HuH-7.5 (cell line): ENCODE results near the gene AKNA.

Experiments
- DNase-seq: peaks from one replicate; pipeline ENCODE4 v3.0.0; 2011; ENCODE audit warnings: low spot score

Gene AKNA

GRCh38 chr9:114374936-114375335 is 12.8 kb downstream of the AKNA start:
- no peak for DNase-seq

DNA sequence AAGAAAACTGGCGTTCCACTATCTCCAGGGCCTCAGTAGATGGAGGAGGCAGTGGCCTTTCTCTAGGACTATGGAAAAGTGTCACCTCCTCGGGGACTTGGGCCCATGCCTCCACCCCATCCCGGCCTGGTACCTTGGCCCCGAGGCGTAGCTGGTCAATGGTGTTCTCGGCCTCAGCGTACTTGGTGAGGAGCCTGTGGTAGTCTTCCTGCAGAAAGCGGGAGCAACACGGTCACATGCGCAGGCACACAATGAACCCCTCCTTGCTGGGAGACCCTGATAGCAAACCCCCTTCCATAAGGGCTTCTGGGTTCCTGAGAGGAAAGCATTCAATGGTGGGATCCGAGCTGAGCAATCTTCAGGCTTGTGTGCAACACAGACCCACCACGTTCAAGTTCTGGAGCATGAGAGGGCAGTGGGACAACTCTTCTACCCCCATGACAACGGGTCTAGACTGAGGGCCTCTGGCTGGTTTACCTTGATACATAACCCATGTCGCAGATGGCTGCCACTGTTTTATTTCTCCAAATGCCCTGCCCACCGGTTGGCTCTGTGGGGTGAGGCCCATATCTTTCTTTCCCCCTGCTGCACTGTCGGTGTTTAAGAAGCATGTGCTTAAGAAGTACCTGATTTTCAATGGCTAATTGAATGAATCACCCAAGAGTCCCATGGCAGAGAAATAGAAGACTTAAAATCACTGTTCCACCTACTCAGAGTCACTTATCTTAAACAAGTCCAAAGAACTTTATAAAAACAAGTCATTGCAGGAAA is 13.6 kb downstream of the AKNA start:
- no peak for DNase-seq

- no peak for DNase-seq
Measured at GRCh38 chr9:114372921-114373448, 14.8 kb downstream of the AKNA start.

- DNase-seq, result no peak
Measured at GRCh38 chr9:114371973-114372917, 15.5 kb downstream of the AKNA start.

DNA sequence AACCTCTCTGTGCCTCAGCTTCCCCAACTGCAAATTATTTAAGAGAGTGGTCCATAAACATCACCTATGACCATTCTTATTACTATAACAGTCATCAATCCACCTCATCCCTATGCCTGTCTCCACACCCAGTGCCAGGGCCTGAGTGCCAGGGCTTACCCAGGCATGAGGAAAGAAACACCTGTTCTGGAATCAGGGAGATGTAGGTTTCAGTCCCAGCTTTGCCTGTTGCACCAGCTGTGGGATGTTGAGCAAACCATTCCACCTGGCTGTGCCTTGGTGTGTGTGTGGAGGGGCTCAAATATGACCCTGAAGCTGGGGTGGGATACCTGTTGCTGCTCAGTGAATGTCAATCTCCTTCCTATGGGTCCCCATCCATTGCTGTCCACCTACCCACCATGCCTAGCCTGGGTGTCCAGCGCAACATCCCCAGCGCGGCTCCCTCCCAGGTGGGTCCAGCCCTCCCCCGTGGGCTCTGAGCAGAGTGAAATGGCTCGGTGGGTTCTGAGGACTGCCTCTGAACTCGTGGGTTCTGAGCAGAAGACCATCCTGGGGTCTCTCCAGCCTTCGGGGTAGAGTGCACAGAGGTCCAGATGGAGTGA is 16.3 kb downstream of the AKNA start:
- no peak for DNase-seq

GRCh38 chr9:114370968-114371320 is 16.8 kb downstream of the AKNA start:
- DNase-seq, result no peak

DNA sequence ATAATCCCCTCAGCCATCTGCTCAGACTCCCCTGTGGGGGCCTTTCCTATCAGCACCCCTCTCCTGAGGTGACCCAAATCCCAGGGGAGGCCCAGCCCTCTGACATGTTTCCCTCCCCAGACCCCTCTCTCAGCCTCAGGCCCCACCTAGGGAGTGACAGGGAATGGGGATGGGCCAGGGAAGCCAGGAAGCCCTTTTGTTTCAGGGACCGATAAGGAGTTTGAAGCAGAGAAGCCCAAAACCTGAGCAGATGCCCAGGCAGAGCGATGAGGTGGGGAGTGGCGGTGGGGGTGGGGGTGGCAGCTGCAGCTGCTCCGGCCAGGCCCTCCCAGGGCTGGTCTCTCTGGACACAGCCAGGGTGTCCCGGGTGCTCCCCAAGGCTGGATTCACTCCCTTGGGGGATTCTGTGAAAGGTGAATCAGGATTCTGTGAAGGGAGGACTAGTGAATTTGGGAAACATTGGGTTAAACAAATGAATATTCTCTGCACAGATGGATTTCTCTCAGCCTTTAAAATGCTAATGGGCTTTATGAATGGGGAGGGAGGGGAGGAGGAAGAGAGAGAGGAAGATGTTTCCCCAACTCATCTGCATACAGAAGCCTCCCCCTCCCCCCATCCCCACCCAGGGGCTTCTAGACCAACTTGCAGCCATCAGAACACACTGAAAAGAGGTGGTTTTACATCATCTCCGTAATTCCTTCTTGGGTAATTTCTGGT is 17.4 kb downstream of the AKNA start:
- no peak for DNase-seq

GRCh38 chr9:114369216-114370130 is 18.3 kb downstream of the AKNA start:
- no peak for DNase-seq

DNA sequence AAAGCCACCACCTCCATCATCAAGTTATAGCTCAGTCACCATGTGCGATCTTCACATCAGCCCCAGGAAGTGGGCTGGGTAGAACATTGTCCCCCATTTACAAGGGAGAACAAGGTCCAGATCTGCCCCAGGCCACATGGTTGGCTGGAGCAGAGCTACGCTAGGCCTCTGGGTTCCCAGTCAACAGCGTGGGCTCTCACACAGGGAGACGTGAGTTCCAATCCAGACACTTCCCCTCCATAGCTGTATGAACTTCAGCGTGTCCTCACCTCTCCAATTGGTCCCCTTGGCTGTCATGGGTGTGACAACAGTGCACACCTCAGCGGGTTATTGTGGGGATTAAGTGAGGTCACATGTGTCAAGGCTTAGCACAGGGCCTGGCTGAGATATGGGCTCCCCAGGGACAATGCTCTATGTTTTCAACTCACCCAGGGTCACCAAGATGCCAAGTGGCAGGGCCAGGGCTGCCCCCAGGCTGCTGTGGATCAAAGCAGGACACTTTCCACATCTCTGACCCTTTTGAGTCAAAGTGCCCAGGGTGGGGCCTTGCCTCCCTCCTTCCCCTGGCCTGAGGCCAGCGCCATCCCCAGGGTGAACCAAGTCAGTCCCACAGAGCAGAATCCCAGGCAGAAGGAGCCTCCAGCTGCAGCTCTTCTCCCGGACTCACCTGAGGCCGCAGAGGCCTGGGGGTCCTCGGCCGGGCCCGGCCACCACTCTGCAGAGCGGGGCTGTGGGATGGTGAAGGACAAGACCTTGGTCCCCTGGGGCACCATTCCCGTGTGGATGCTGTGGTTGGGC is 19.8 kb downstream of the AKNA start:
- no peak for DNase-seq

- DNase-seq, result no peak
Measured at GRCh38 chr9:114367366-114367765, 20.4 kb downstream of the AKNA start.

DNA sequence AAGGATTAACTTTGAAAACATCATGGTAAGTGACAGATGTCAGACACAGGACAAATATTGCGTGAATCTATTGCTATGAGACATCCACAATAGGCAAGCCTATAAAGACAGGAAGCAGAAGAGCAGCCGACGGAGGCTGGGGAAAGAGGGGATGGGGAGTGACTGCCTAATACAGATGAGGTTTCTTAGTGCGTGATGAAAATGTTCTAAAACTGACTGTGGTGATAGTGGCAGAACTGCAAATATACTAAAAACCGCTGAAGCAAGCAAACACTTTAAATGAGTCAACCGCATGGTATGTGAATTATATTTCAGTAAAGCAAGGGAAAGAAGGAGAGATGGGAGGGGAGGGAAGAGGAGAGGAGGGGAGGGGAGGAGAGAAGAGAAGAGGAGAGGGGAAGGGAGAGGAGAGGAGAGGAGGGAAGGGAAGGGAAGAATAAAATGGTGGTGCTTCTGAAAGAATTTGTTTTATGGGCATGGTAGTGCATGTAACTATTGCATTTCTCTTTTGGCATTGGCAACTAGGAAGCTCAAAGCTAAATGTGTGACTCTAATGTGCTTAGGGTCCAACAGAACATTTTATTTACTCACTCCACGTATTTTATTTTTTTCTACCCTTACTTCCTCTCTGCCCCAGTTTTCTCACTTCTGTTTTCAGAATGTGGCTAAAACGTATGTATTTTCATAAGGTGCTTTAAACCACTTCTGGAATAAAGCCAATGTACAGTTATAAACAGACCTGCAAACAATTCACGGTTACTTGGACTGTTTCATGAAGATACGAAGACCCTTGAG is 21.3 kb downstream of the AKNA start:
- DNase-seq, result no peak

DNA sequence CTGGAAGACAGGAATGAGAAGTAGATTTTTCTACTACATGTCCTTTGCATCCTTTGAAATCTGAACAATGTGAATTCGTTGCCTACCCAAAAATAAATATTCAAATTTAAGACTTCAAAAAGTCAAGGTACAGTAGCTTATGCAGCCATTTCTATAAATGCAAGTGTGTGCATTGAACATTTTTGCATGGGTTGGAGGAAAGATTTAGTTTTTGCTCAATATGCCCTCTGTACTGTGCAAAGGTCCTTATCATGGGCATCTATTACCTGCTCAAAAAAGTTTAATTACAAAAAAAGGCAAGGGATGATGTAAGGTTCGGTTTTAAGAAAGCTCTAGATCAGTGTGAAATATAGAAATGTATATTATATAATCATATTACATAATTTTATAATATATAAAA is 22.6 kb downstream of the AKNA start:
- no peak for DNase-seq

GRCh38 chr9:114364134-114365041 is 23.4 kb downstream of the AKNA start:
- DNase-seq, result no peak

DNA sequence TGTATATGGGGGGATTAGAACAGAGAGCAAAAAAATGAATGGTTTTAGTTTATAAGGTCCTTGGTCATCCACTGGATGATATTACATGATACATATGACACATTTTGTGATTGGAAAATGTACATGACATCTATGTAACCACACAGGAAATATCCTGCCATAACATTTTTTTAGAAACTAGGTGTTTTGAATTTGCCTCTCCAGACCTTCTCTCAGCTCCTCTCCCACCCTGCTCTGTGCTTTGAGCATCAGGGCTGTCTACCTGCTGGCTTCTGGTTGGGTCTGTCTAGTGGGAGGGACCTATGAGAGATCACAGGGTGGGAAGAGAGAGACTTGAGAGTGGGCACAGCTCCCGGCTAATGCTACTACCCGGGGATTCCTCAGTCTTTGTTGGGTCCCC is 24.4 kb downstream of the AKNA start:
- no peak for DNase-seq

- DNase-seq, result no peak
Measured at GRCh38 chr9:114362394-114362793, 25.4 kb downstream of the AKNA start.

- no peak for DNase-seq
Measured at GRCh38 chr9:114361542-114361941, 26.2 kb downstream of the AKNA start.

DNA sequence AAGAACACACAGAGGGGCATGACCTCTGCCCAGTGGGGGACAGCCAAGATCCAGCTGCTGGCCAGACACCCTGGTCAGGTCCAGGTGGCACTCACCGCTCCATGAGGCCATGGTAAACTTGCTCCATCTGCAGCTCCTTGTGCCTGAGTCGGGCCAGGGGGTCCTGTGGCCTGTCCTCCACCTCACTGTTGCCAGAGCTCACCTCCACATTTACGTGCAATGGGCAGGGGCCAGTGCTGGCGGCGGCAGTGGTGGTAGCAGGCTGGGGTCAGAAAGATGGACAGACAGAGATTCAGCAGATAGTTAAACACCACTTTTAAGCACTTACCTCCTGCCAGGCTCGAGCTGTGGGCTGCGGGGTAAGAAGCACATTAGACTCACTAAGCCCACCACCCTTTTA is 28.0 kb downstream of the AKNA start:
- DNase-seq, result no peak

- no peak for DNase-seq
Measured at GRCh38 chr9:114357911-114358328, 29.9 kb downstream of the AKNA start.
